DOHH2 (cell line): Measurements from ENCODE around the gene SREBF1.

ENCODE experiments used
- H3F3A ChIP-seq: fragments of 200-600 bp; sonication (generic), shearing (Covaris generic); 2 replicates; pipeline ENCODE4 v1.6.0; 2016; ENCODE audit warnings: antibody characterized with exemption, mild to moderate bottlenecking; ENCODE audit not compliant: control insufficient read depth, insufficient read depth
- H3K27ac ChIP-seq: fragments of 200-600 bp; sonication (generic); 2 replicates; pipeline ENCODE4 v1.5.1; 2014; ENCODE audit warnings: low read depth, mild to moderate bottlenecking, low read length, moderate library complexity
- H3K27me3 ChIP-seq: fragments of 200-600 bp; sonication (generic); 2 replicates; pipeline ENCODE4 v1.6.1; 2014; ENCODE audit warnings: mild to moderate bottlenecking, low read length, mixed read lengths; ENCODE audit not compliant: control insufficient read depth
- H3K36me3 ChIP-seq: fragments of 200-600 bp; sonication (generic); 2 replicates; pipeline ENCODE4 v1.6.1; 2014; ENCODE audit warnings: mild to moderate bottlenecking, low read length, moderate library complexity, mixed read lengths; ENCODE audit not compliant: control insufficient read depth
- H3K4me1 ChIP-seq: fragments of 200-600 bp; sonication (generic); 2 replicates; pipeline ENCODE4 v1.6.1; 2014; ENCODE audit warnings: mild to moderate bottlenecking, low read length, mixed read lengths; ENCODE audit not compliant: control insufficient read depth
- H3K4me2 ChIP-seq: fragments of 200-600 bp; sonication (generic); 2 replicates; pipeline ENCODE4 v1.6.0; 2014; ENCODE audit warnings: mild to moderate bottlenecking, low read length, moderate library complexity
- H3K4me3 ChIP-seq: fragments of 200-600 bp; sonication (generic); 2 replicates; pipeline ENCODE4 v1.5.1; 2014; ENCODE audit warnings: mild to moderate bottlenecking, low read length, mixed read lengths
- H3K79me2 ChIP-seq: fragments of 200-600 bp; sonication (generic); 2 replicates; pipeline ENCODE4 v1.6.1; 2014; ENCODE audit warnings: mild to moderate bottlenecking, low read length, mixed read lengths; ENCODE audit not compliant: control insufficient read depth
- H3K9me2 ChIP-seq: fragments of 200-600 bp; sonication (generic); replicated peaks from 2 replicates; pipeline ENCODE4 v1.6.1; 2014; ENCODE audit warnings: mild to moderate bottlenecking, low read length, mixed read lengths; ENCODE audit not compliant: control insufficient read depth
- H3K9me3 ChIP-seq: fragments of 200-600 bp; sonication (generic); 2 replicates; pipeline ENCODE4 v1.6.1; 2014; ENCODE audit warnings: antibody characterized with exemption, low read length, mixed read lengths; ENCODE audit not compliant: control insufficient read depth, insufficient read depth
- H4K20me1 ChIP-seq: fragments of 200-600 bp; sonication (generic); 2 replicates; pipeline ENCODE4 v1.6.0; 2014; ENCODE audit warnings: low read depth, mild to moderate bottlenecking, antibody characterized with exemption, low read length, moderate library complexity; ENCODE audit not compliant: control insufficient read depth, insufficient read depth
- EZH2phosphoT487 ChIP-seq: fragments of 200-600 bp; sonication (generic); IDR thresholded peaks from 2 replicates; pipeline ENCODE4 v1.6.1; 2017; ENCODE audit warnings: borderline replicate concordance, mild to moderate bottlenecking, antibody characterized with exemption, low read length, moderate library complexity, mixed read lengths
- TF ChIP-seq, protein P1 (sequence below): fragments of 200-600 bp; sonication (generic); IDR thresholded peaks from one replicate; pipeline ENCODE4 v1.5.1; 2014; ENCODE audit warnings: antibody characterized with exemption, mild to moderate bottlenecking, low read depth, low read length; ENCODE audit not compliant: poor library complexity, severe bottlenecking

The SREBF1 gene

GRCh38 chr17:17866425-17866824 lies 29.6 kb upstream of the SREBF1 start:
- peaks cover 7% of the 10 kb centered on the region for H3K4me1 ChIP-seq
- no peaks in the 10 kb centered on the region for H3K36me3 ChIP-seq
- no peak overlapping the region for H3K4me2 ChIP-seq
- no peaks in the 10 kb centered on the region for H3K9me2 ChIP-seq
- no peaks in the 10 kb centered on the region for H3K27me3 ChIP-seq
- H3F3A ChIP-seq, result no peaks in the 10 kb centered on the region
- H3K9me3 ChIP-seq, result no peaks in the 10 kb centered on the region
- no peaks in the 10 kb centered on the region for H3K79me2 ChIP-seq
- H3K4me3 ChIP-seq, result no peak overlapping the region
- H3K27ac ChIP-seq, result no peak overlapping the region
- H4K20me1 ChIP-seq, result no peaks in the 10 kb centered on the region
- TF ChIP-seq, protein P1, sequence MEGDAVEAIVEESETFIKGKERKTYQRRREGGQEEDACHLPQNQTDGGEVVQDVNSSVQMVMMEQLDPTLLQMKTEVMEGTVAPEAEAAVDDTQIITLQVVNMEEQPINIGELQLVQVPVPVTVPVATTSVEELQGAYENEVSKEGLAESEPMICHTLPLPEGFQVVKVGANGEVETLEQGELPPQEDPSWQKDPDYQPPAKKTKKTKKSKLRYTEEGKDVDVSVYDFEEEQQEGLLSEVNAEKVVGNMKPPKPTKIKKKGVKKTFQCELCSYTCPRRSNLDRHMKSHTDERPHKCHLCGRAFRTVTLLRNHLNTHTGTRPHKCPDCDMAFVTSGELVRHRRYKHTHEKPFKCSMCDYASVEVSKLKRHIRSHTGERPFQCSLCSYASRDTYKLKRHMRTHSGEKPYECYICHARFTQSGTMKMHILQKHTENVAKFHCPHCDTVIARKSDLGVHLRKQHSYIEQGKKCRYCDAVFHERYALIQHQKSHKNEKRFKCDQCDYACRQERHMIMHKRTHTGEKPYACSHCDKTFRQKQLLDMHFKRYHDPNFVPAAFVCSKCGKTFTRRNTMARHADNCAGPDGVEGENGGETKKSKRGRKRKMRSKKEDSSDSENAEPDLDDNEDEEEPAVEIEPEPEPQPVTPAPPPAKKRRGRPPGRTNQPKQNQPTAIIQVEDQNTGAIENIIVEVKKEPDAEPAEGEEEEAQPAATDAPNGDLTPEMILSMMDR, result no peak
- no peak for TF ChIP-seq EZH2phosphoT487

- no peak overlapping the region for H3K4me3 ChIP-seq
- H4K20me1 ChIP-seq, result no peaks in the 10 kb centered on the region
- TF ChIP-seq, protein P1, result no peak
- no peak for TF ChIP-seq EZH2phosphoT487
- no peaks in the 10 kb centered on the region for H3F3A ChIP-seq
- H3K9me2 ChIP-seq, result no peaks in the 10 kb centered on the region
- H3K36me3 ChIP-seq, result no peaks in the 10 kb centered on the region
- H3K4me1 ChIP-seq, result peaks cover 7% of the 10 kb centered on the region
- no peak overlapping the region for H3K4me2 ChIP-seq
- no peak overlapping the region for H3K27ac ChIP-seq
- H3K79me2 ChIP-seq, result no peaks in the 10 kb centered on the region
- H3K9me3 ChIP-seq, result no peaks in the 10 kb centered on the region
- no peaks in the 10 kb centered on the region for H3K27me3 ChIP-seq
Observed at GRCh38 chr17:17865035-17865434, 28.2 kb upstream of the SREBF1 start.

- no peak overlapping the region for H3K4me2 ChIP-seq
- H3K9me3 ChIP-seq, result no peaks in the 10 kb centered on the region
- no peaks in the 10 kb centered on the region for H3F3A ChIP-seq
- no peaks in the 10 kb centered on the region for H3K36me3 ChIP-seq
- H3K27me3 ChIP-seq, result no peaks in the 10 kb centered on the region
- H3K4me3 ChIP-seq, result no peak overlapping the region
- H3K79me2 ChIP-seq, result no peaks in the 10 kb centered on the region
- no peaks in the 10 kb centered on the region for H3K9me2 ChIP-seq
- no peak overlapping the region for H3K27ac ChIP-seq
- H3K4me1 ChIP-seq, result no peaks in the 10 kb centered on the region
- TF ChIP-seq, protein P1, result no peak
- TF ChIP-seq EZH2phosphoT487, result no peak
- H4K20me1 ChIP-seq, result no peaks in the 10 kb centered on the region
Observed at GRCh38 chr17:17860766-17861107, 24.0 kb upstream of the SREBF1 start.
